GM19468 (cell line): ENCODE results near the gene ITGA11.
"Not testable (repeated sequence)": the region's sequence is repeated elsewhere in the genome, so short reads cannot be mapped to it uniquely, and the experiment has no call there.

Experiments
- ATAC-seq: cut with Tn5 transposase; IDR thresholded peaks from one replicate; pipeline ENCODE4 v1.9.1; 2021; ENCODE audit warnings: mild to moderate bottlenecking, moderate library complexity, moderate number of reproducible peaks; ENCODE audit not compliant: unreplicated experiment; ENCODE audit errors: extremely low read depth

Gene ITGA11

GRCh38 chr15:68400066-68400456, 31.9 kb downstream of the ITGA11 start:
- no peak for ATAC-seq

- no peak for ATAC-seq
These were observed 32.6 kb downstream of the ITGA11 start for GRCh38 chr15:68399096-68400065.

GRCh38 chr15:68397999-68398398, 34.0 kb downstream of the ITGA11 start:
- not testable (repeated sequence) for ATAC-seq

- ATAC-seq = no peak
These were observed 35.9 kb downstream of the ITGA11 start for GRCh38 chr15:68396068-68396467.

GRCh38 chr15:68391121-68391520, 40.8 kb downstream of the ITGA11 start:
- no peak for ATAC-seq

- no peak for ATAC-seq
These were observed 41.8 kb downstream of the ITGA11 start for GRCh38 chr15:68389936-68390817.

- no peak for ATAC-seq
These were observed 42.7 kb downstream of the ITGA11 start for GRCh38 chr15:68389041-68389930.

GRCh38 chr15:68387381-68388143, 44.4 kb downstream of the ITGA11 start:
- ATAC-seq = no peak

- ATAC-seq = no peak
These were observed 45.2 kb downstream of the ITGA11 start for GRCh38 chr15:68386587-68387288.

GRCh38 chr15:68385671-68386586, 46.0 kb downstream of the ITGA11 start:
- no peak for ATAC-seq

- no peak for ATAC-seq
These were observed 46.8 kb downstream of the ITGA11 start for GRCh38 chr15:68385240-68385561.

- no peak for ATAC-seq
These were observed 47.3 kb downstream of the ITGA11 start for GRCh38 chr15:68384451-68385239.

GRCh38 chr15:68383161-68384074, 48.5 kb downstream of the ITGA11 start:
- ATAC-seq = no peak

GRCh38 chr15:68382286-68383007, 49.5 kb downstream of the ITGA11 start:
- ATAC-seq = no peak

GRCh38 chr15:68380456-68380855, 51.5 kb downstream of the ITGA11 start:
- no peak for ATAC-seq
